SK-N-SH treated with all-trans-retinoic acid at 6 μM for 48 hours (cell line): ENCODE results near the gene WBP2.
"Not testable (repeated sequence)": the region's sequence is repeated elsewhere in the genome, so short reads cannot be mapped to it uniquely, and the experiment has no call there.

Experiments
- ATAC-seq: fragments of 200-7000 bp; cut with Tn5 transposase; 3 replicates; pipeline ENCODE4 v1.9.1; 2020; ENCODE audit warnings: mild to moderate bottlenecking, moderate library complexity
- ARNTL ChIP-seq: fragments of 450-650 bp; formaldehyde crosslinking; IDR thresholded peaks from 2 replicates; pipeline ENCODE4 v1.5.0; 2020; ENCODE audit warnings: low read depth, mild to moderate bottlenecking, moderate library complexity, borderline replicate concordance
- BACH2 ChIP-seq: fragments of 250-450 bp; sonication (Bioruptor Pico); IDR thresholded peaks from 2 replicates; pipeline ENCODE4 v1.9.0; 2021; ENCODE audit warnings: mild to moderate bottlenecking, borderline replicate concordance
- CREB5 ChIP-seq: fragments of 250-450 bp; sonication (Bioruptor Pico); IDR thresholded peaks from 2 replicates; pipeline ENCODE4 v1.5.1; 2020; ENCODE audit warnings: low read depth, mild to moderate bottlenecking, moderate library complexity
- CSDC2 ChIP-seq: fragments of 250-450 bp; sonication (Bioruptor Pico); IDR thresholded peaks from 2 replicates; pipeline ENCODE4 v1.5.0; 2020; ENCODE audit warnings: mild to moderate bottlenecking, moderate library complexity
- CSRNP3 ChIP-seq: fragments of 250-450 bp; sonication (Bioruptor Pico); IDR thresholded peaks from 2 replicates; pipeline ENCODE4 v1.5.1; 2021; ENCODE audit warnings: mild to moderate bottlenecking, moderate library complexity
- ESRRG ChIP-seq: fragments of 250-450 bp; sonication (Bioruptor Pico); IDR thresholded peaks from 2 replicates; pipeline ENCODE4 v1.6.1; 2021; ENCODE audit warnings: mild to moderate bottlenecking
- GLIS3 ChIP-seq: fragments of 250-450 bp; sonication (Bioruptor Pico); IDR thresholded peaks from 2 replicates; pipeline ENCODE4 v1.5.0; 2020; ENCODE audit warnings: mild to moderate bottlenecking, moderate library complexity
- OSR1 ChIP-seq: fragments of 250-450 bp; sonication (Bioruptor Pico); IDR thresholded peaks from 2 replicates; pipeline ENCODE4 v1.8.0; 2022; ENCODE audit warnings: moderate library complexity, mild to moderate bottlenecking, inconsistent platforms
- PATZ1 ChIP-seq: fragments of 250-450 bp; sonication (Bioruptor Pico); IDR thresholded peaks from 2 replicates; pipeline ENCODE4 v1.8.0; 2020; ENCODE audit warnings: mild to moderate bottlenecking, moderate library complexity, borderline replicate concordance
- POU6F1 ChIP-seq: fragments of 250-450 bp; sonication (Bioruptor Pico); IDR thresholded peaks from 2 replicates; pipeline ENCODE4 v1.8.0; 2021; ENCODE audit warnings: low read depth, mild to moderate bottlenecking, moderate library complexity, borderline replicate concordance
- PPARA ChIP-seq: fragments of 250-450 bp; sonication (Bioruptor Pico); IDR thresholded peaks from 2 replicates; pipeline ENCODE4 v1.5.0; 2020; ENCODE audit warnings: mild to moderate bottlenecking, borderline replicate concordance
- RARB ChIP-seq: fragments of 250-450 bp; sonication (Bioruptor Pico); IDR thresholded peaks from 2 replicates; pipeline ENCODE4 v1.8.0; 2021; ENCODE audit warnings: mild to moderate bottlenecking, moderate library complexity
- TCF4 ChIP-seq: fragments of 250-450 bp; sonication (Bioruptor Pico); IDR thresholded peaks from 2 replicates; pipeline ENCODE4 v1.8.0; 2021; ENCODE audit warnings: mild to moderate bottlenecking, moderate library complexity, borderline replicate concordance
- TSHZ2 ChIP-seq: fragments of 250-450 bp; sonication (Bioruptor Pico); IDR thresholded peaks from 2 replicates; pipeline ENCODE4 v1.5.0; 2020; ENCODE audit warnings: mild to moderate bottlenecking, moderate library complexity
- ZC3H10 ChIP-seq: fragments of 250-450 bp; sonication (Bioruptor Pico); IDR thresholded peaks from 2 replicates; pipeline ENCODE4 v1.5.1; 2021; ENCODE audit warnings: mild to moderate bottlenecking, moderate library complexity
- ZFP3 ChIP-seq: fragments of 250-450 bp; sonication (Bioruptor Pico); IDR thresholded peaks from 2 replicates; pipeline ENCODE4 v1.5.0; 2020; ENCODE audit warnings: mild to moderate bottlenecking, moderate library complexity
- ZFP30 ChIP-seq: fragments of 450-650 bp; formaldehyde crosslinking; IDR thresholded peaks from 2 replicates; pipeline ENCODE4 v1.5.0; 2022; ENCODE audit warnings: mild to moderate bottlenecking, moderate library complexity
- ZNF70 ChIP-seq: fragments of 450-650 bp; formaldehyde crosslinking; IDR thresholded peaks from 2 replicates; pipeline ENCODE4 v1.5.0; 2020; ENCODE audit warnings: mild to moderate bottlenecking, moderate library complexity
- ZNF8 ChIP-seq: fragments of 450-650 bp; formaldehyde crosslinking; IDR thresholded peaks from 2 replicates; pipeline ENCODE4 v1.5.0; 2020; ENCODE audit warnings: mild to moderate bottlenecking, moderate library complexity

Gene WBP2

GRCh38 chr17:75872434-75873351, 17.6 kb upstream of the WBP2 start:
- peak; percentile 49 for ATAC-seq
- TF ChIP-seq ZFP3 (no peak), CSDC2 (CRISPR knock-in tag) (no peak), TSHZ2 (no peak), RARB (CRISPR knock-in tag) (no peak), ZNF8 (CRISPR knock-in tag) (no peak), ESRRG (no peak), CREB5 (CRISPR knock-in tag) (no peak), CSRNP3 (no peak), BACH2 (no peak), PPARA (CRISPR knock-in tag) (no peak), PATZ1 (CRISPR knock-in tag) (no peak)
- TF ChIP-seq, all 23 proteins: peak for 0

- not testable (repeated sequence) for ATAC-seq
Measured at GRCh38 chr17:75870228-75870627, 15.1 kb upstream of the WBP2 start.

- TF ChIP-seq CREB5 (CRISPR knock-in tag): no peak
- TF ChIP-seq OSR1 (CRISPR knock-in tag): no peak
- no peak for TF ChIP-seq POU6F1 (CRISPR knock-in tag)
- no peak for TF ChIP-seq CSRNP3
- TF ChIP-seq CSDC2 (CRISPR knock-in tag): no peak
- TF ChIP-seq ARNTL: no peak
- TF ChIP-seq ZFP3: no peak
- no peak for TF ChIP-seq TCF4 (CRISPR knock-in tag)
- no peak for TF ChIP-seq ZC3H10
- TF ChIP-seq GLIS3 (CRISPR knock-in tag): no peak
- TF ChIP-seq TSHZ2: no peak
- TF ChIP-seq RARB (CRISPR knock-in tag): no peak
- no peak for TF ChIP-seq ZFP30 (CRISPR knock-in tag)
- TF ChIP-seq PPARA (CRISPR knock-in tag): no peak
- no peak for TF ChIP-seq ZNF70 (CRISPR knock-in tag)
- TF ChIP-seq ZNF8 (CRISPR knock-in tag): no peak
- no peak for TF ChIP-seq BACH2
- no peak for ATAC-seq
Measured at GRCh38 chr17:75869282-75870141, 14.4 kb upstream of the WBP2 start.
